Endothelial cell of umbilical vein (primary cell): ENCODE measurements around the gene FAM3C. TPM values are rescaled to one million over a fixed set of nuclear protein-coding genes. Genes with fewer than 3 reads are reported as not detected.

Experiments
- BruUV-seq: library from RNA; stranded (reverse); fragments of 400-500 nt; replicated peaks from 2 replicates; lab custom pipeline; 2021; lab: Mats Ljungman, UMichigan
- CTCF ChIA-PET: fragments of 300-600, 350-600 bp; sonication (Branson Sonifier 250); formaldehyde crosslinking; loops from one replicate; lab custom pipeline; 2021; ENCODE audit warnings: antibody characterized with exemption, inconsistent platforms; lab: Charles Lee
- POLR2A ChIA-PET: fragments of 300-600, 350-600 bp; sonication (Branson Sonifier 250); formaldehyde crosslinking; loops from one replicate; lab custom pipeline; 2021; ENCODE audit warnings: antibody characterized with exemption, inconsistent platforms; lab: Charles Lee
- DNase-seq: peaks from one replicate; pipeline ENCODE4 v3.0.0-alpha.2; 2011; ENCODE audit warnings: low read depth, low spot score
- FAIRE-seq: peaks from 2 replicates; lab custom pipeline; 2011; peaks lifted over from hg19 to GRCh38; lab: Jason Lieb, UNC
- H2AFZ ChIP-seq: 2 replicates; pipeline ENCODE4 v1.6.0; 2012; ENCODE audit warnings: low read depth, low read length, control low read depth, inconsistent platforms
- H3K27ac ChIP-seq: 2 replicates; pipeline ENCODE4 v1.5.1; 2011; ENCODE audit warnings: low read depth, mild to moderate bottlenecking, control low read depth, low read length, moderate library complexity; ENCODE audit not compliant: insufficient read depth
- H3K27me3 ChIP-seq, 2 experiments: 2 replicates each; pipeline versions ENCODE4 v1.6.0 to v1.6.1; 2011; ENCODE audit warnings: low read length in 2 of 2, mixed read lengths in 1 of 2; ENCODE audit not compliant: control insufficient read depth in 2 of 2, insufficient read depth in 2 of 2
- H3K36me3 ChIP-seq, 2 experiments: 2 replicates in 1 of 2; 3 replicates in 1 of 2; pipeline ENCODE4 v1.5.1; 2011; ENCODE audit warnings: low read length in 2 of 2, mild to moderate bottlenecking in 1 of 2, moderate library complexity in 1 of 2; ENCODE audit not compliant: control insufficient read depth in 2 of 2, insufficient read depth in 2 of 2; ENCODE audit errors: extremely low read depth in 1 of 2
- H3K4me1 ChIP-seq: 3 replicates; pipeline ENCODE4 v1.5.1; 2011; ENCODE audit warnings: mild to moderate bottlenecking, low read length; ENCODE audit not compliant: control insufficient read depth, insufficient read depth; ENCODE audit errors: extremely low read depth
- H3K4me2 ChIP-seq: 2 replicates; pipeline ENCODE4 v1.6.1; 2011; ENCODE audit warnings: low read length, control low read depth, mixed read lengths; ENCODE audit not compliant: insufficient read depth
- H3K4me3 ChIP-seq, 3 experiments: fragments of 200-600 bp in 1 of 3; sonication (generic), shearing (Covaris generic) in 1 of 3; replicated peaks in 1 of 3; 2 replicates each; pipeline ENCODE4 v1.5.1; 2011 to 2016; ENCODE audit warnings: control low read depth in 3 of 3, low read length in 3 of 3, mild to moderate bottlenecking in 2 of 3, inconsistent platforms in 1 of 3, low read depth in 1 of 3, moderate library complexity in 1 of 3; ENCODE audit not compliant: insufficient read depth in 1 of 3
- H3K79me2 ChIP-seq: 2 replicates; pipeline ENCODE4 v1.6.0; 2012; ENCODE audit warnings: low read length, inconsistent platforms; ENCODE audit not compliant: control insufficient read depth, insufficient read depth
- H3K9ac ChIP-seq: replicated peaks from 2 replicates; pipeline ENCODE3; 2011; ENCODE audit warnings: low read length, control low read depth; ENCODE audit not compliant: insufficient read depth; ENCODE audit errors: extremely low read depth
- H3K9me1 ChIP-seq: replicated peaks from 3 replicates; pipeline ENCODE4 v1.6.0; 2011; ENCODE audit warnings: mild to moderate bottlenecking, low read length; ENCODE audit not compliant: control insufficient read depth, insufficient read depth; ENCODE audit errors: extremely low read depth
- H3K9me3 ChIP-seq: replicated peaks from 2 replicates; pipeline ENCODE4 v1.5.1; 2012; ENCODE audit warnings: low read length, inconsistent platforms; ENCODE audit not compliant: control insufficient read depth, insufficient read depth
- H4K20me1 ChIP-seq: replicated peaks from 2 replicates; pipeline ENCODE3; 2011; ENCODE audit warnings: mild to moderate bottlenecking, low read length; ENCODE audit not compliant: control insufficient read depth, insufficient read depth; ENCODE audit errors: extremely low read depth
- EZH2 ChIP-seq: IDR thresholded peaks from 2 replicates; pipeline ENCODE4 v1.6.1; 2012; ENCODE audit warnings: borderline replicate concordance, low read depth, mild to moderate bottlenecking, moderate library complexity, low read length, inconsistent platforms; ENCODE audit not compliant: severe bottlenecking
- FOS ChIP-seq: IDR thresholded peaks from 2 replicates; pipeline ENCODE4 v1.6.1; 2011; ENCODE audit warnings: mild to moderate bottlenecking, low read length, moderate library complexity, borderline replicate concordance; ENCODE audit not compliant: insufficient read depth
- GATA2 ChIP-seq: IDR thresholded peaks from 2 replicates; pipeline ENCODE4 v1.7.0; 2011; ENCODE audit warnings: low read depth, mild to moderate bottlenecking, moderate library complexity, mixed read lengths, low read length; ENCODE audit not compliant: insufficient read length, insufficient read depth
- JUN ChIP-seq: IDR thresholded peaks from 2 replicates; pipeline ENCODE4 v1.6.1; 2011; ENCODE audit warnings: borderline replicate concordance, low read depth; ENCODE audit not compliant: insufficient read length, insufficient read depth
- MYC ChIP-seq: IDR thresholded peaks from one replicate; pipeline ENCODE4 v1.6.1; 2011; ENCODE audit warnings: mild to moderate bottlenecking, low read depth, low read length
- POLR2A ChIP-seq: IDR thresholded peaks from 2 replicates; pipeline ENCODE4 v1.6.1; 2012; ENCODE audit warnings: low read depth, mild to moderate bottlenecking, control low read depth, low read length
- POLR2AphosphoS5 ChIP-seq: IDR thresholded peaks from 2 replicates; pipeline ENCODE4 v1.6.1; 2012; ENCODE audit warnings: low read depth, mild to moderate bottlenecking, control low read depth, low read length, moderate library complexity; ENCODE audit not compliant: insufficient read depth
- dilution Hi-C: fragments of 300-500 bp; cut with MboI; formaldehyde crosslinking; loops from one replicate; pipeline ENCODE4 v1.15.0; 2019; ENCODE audit warnings: low sequenced_read_pairs; ENCODE audit not compliant: extremely low pct_ligation_motif_present
- intact Hi-C: fragments of 100-400 bp; cut with micrococcal nuclease; formaldehyde crosslinking; loops from one replicate; pipeline ENCODE4 v1.10.0; 2022
- polyA plus RNA-seq, 4 experiments: library from polyadenylated mRNA; depleted of rRNA in 3 of 4; stranded (reverse) in 3 of 4; unstranded in 1 of 4; fragments of >200 nt; gene quantifications; 2 replicates each; pipeline versions ENCODE4 v1.2.1 to v1.2.3, GENCODE V29; 2011 to 2012; ENCODE audit warnings: missing spikeins in 1 of 4
- total RNA-seq: library from RNA; stranded (reverse); gene quantifications from 2 replicates; pipeline ENCODE4 v1.2.3, GENCODE V29; 2021
- TF ChIP-seq, protein P1 (sequence below), 2 donors: IDR thresholded peaks; 1 replicate in 1 of 2; 2 replicates in 1 of 2; pipeline ENCODE4 v1.5.1; 2011; ENCODE audit warnings: low read length in 2 of 2, mild to moderate bottlenecking in 2 of 2, moderate library complexity in 2 of 2, control low read depth in 1 of 2, inconsistent platforms in 1 of 2, low read depth in 1 of 2; ENCODE audit not compliant: insufficient read depth in 1 of 2; ENCODE audit errors: extremely low read depth in 1 of 2
- TF ChIP-seq, protein P2 (sequence below): IDR thresholded peaks from 2 replicates; pipeline ENCODE4 v1.6.1; 2011; ENCODE audit not compliant: insufficient read depth, insufficient read length

Gene FAM3C
- total and polyA plus RNA-seq, 2 donors (not counting 3 experiments of a cell fraction or from before 2014, with no cell fraction given): 20.2 to 50.0 TPM

DNA sequence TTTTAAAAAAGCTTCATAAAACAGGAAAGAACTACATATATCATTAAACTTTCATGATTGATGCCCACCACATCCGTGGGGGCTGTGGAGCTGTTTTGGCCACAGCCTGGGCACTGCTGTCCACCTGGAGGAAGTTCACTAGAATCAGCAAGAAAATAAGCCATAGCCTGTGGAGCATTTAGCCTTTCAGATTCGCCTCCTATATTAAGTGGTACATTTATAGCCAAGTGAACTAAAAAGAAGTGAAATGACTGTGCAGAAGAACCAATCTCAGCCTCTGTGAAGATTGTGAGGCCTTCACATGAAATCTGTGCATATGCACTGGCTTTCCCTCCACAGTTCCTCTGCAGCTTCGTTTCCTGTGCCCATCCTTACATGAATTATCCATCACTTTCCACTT lies 43.8 kb downstream of the FAM3C start:
- no peak overlapping the region for H3K9ac ChIP-seq
- H3K9me3 ChIP-seq: no peaks in the 10 kb centered on the region
- ChIA-PET CTCF (interaction anchor here (1.0 to 2.4 kb wide), 7 partner anchors 9 to 642 kb away, joined by 3 to 10 read pairs (median 5); partner anchors contain the start of gene FAM3C), POLR2A (no interaction called here)
- H3K27ac ChIP-seq: no peak overlapping the region
- no peaks in the 10 kb centered on the region for H3K27me3 ChIP-seq
- H3K36me3 ChIP-seq: peaks cover 3 to 11% of the 10 kb centered on the region in 2 experiments
- intact Hi-C loops (loop anchor here (10.0 kb wide), 1 partner anchor 498 kb away; the partner anchor contains the start of gene TSPAN12), dilution Hi-C loops (no loop called here)
- no TSS peak for BruUV-seq
- no peak for DNase-seq
- H2AFZ ChIP-seq: no peak overlapping the region
- FAIRE-seq: no peak
- no peaks in the 10 kb centered on the region for H3K79me2 ChIP-seq
- no peaks in the 10 kb centered on the region for H4K20me1 ChIP-seq
- H3K9me1 ChIP-seq: no peaks in the 10 kb centered on the region
- TF ChIP-seq, protein P1, sequence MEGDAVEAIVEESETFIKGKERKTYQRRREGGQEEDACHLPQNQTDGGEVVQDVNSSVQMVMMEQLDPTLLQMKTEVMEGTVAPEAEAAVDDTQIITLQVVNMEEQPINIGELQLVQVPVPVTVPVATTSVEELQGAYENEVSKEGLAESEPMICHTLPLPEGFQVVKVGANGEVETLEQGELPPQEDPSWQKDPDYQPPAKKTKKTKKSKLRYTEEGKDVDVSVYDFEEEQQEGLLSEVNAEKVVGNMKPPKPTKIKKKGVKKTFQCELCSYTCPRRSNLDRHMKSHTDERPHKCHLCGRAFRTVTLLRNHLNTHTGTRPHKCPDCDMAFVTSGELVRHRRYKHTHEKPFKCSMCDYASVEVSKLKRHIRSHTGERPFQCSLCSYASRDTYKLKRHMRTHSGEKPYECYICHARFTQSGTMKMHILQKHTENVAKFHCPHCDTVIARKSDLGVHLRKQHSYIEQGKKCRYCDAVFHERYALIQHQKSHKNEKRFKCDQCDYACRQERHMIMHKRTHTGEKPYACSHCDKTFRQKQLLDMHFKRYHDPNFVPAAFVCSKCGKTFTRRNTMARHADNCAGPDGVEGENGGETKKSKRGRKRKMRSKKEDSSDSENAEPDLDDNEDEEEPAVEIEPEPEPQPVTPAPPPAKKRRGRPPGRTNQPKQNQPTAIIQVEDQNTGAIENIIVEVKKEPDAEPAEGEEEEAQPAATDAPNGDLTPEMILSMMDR (IDR thresholded peaks at IDR 0.05; ENCODE audit: extremely low read depth in 1 of 2, insufficient read depth in 1 of 2, low read depth in 1 of 2, low read length in 2 of 2): no peak
- TF ChIP-seq, protein P2, sequence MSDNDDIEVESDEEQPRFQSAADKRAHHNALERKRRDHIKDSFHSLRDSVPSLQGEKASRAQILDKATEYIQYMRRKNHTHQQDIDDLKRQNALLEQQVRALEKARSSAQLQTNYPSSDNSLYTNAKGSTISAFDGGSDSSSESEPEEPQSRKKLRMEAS: no peak
- TF ChIP-seq POLR2A: no peak
- no peak for TF ChIP-seq FOS
- TF ChIP-seq EZH2: no peak
- TF ChIP-seq POLR2AphosphoS5: no peak
- no peak for TF ChIP-seq JUN
- TF ChIP-seq GATA2: no peak
- TF ChIP-seq MYC: no peak
- H3K4me2 ChIP-seq: no peak overlapping the region
- H3K4me1 ChIP-seq: no peaks in the 10 kb centered on the region
- no peak overlapping the region for H3K4me3 ChIP-seq
